ENCODE data around the gene YEATS2. TPM values are rescaled to one million over a fixed set of nuclear protein-coding genes. Genes with fewer than 3 reads are reported as not detected.
"Not testable (repeated sequence)": the region's sequence is repeated elsewhere in the genome, so short reads cannot be mapped to it uniquely, and the experiment has no call there.

The YEATS2 gene
- polyA plus RNA-seq, 5 donors, result 35.5 to 49.7 (median 42.1) TPM

GRCh38 chr3:183710231-183710630 lies 12.6 kb downstream of the YEATS2 start:
- DNase-seq, result no peak

- no peak for DNase-seq
These were observed 13.9 kb downstream of the YEATS2 start for GRCh38 chr3:183711516-183711915.

GRCh38 chr3:183714622-183715021 lies 17.0 kb downstream of the YEATS2 start:
- DNase-seq, result no peak

- DNase-seq, result no peak
These were observed 20.4 kb downstream of the YEATS2 start for GRCh38 chr3:183718012-183718411.

- DNase-seq, result no peak
These were observed 27.8 kb downstream of the YEATS2 start for GRCh38 chr3:183725387-183725786.

- DNase-seq, result no peak
These were observed 30.6 kb downstream of the YEATS2 start for GRCh38 chr3:183728204-183728603.

GRCh38 chr3:183730361-183730760 lies 32.8 kb downstream of the YEATS2 start:
- DNase-seq, result no peak

GRCh38 chr3:183731611-183732010 lies 34.0 kb downstream of the YEATS2 start:
- DNase-seq, result no peak

- no peak for DNase-seq
These were observed 36.0 kb downstream of the YEATS2 start for GRCh38 chr3:183733553-183733952.

- no peak for DNase-seq
These were observed 37.3 kb downstream of the YEATS2 start for GRCh38 chr3:183734750-183735494.

- DNase-seq, result no peak
These were observed 39.5 kb downstream of the YEATS2 start for GRCh38 chr3:183737116-183737515.

GRCh38 chr3:183740154-183740553 lies 42.6 kb downstream of the YEATS2 start:
- not testable (repeated sequence) for DNase-seq

GRCh38 chr3:183743231-183743630 lies 45.6 kb downstream of the YEATS2 start:
- no peak for DNase-seq

- no peak for DNase-seq
These were observed 47.9 kb downstream of the YEATS2 start for GRCh38 chr3:183745300-183746098.

- DNase-seq, result no peak
These were observed 56.5 kb downstream of the YEATS2 start for GRCh38 chr3:183754052-183754451.

GRCh38 chr3:183762304-183762703 lies 64.7 kb downstream of the YEATS2 start:
- no peak for DNase-seq

- no peak for DNase-seq
These were observed 67.5 kb downstream of the YEATS2 start for GRCh38 chr3:183764847-183765731.

- DNase-seq, result no peak
These were observed 68.5 kb downstream of the YEATS2 start for GRCh38 chr3:183766107-183766506.

GRCh38 chr3:183766745-183767606 lies 69.4 kb downstream of the YEATS2 start:
- peak; percentile 35 to 47 for DNase-seq

- DNase-seq, result no peak
These were observed 70.5 kb downstream of the YEATS2 start for GRCh38 chr3:183768114-183768513.

GRCh38 chr3:183769453-183769852 lies 71.9 kb downstream of the YEATS2 start:
- DNase-seq, result no peak

All from right lung (tissue), 5 donors.